Activated CD8-positive, alpha-beta T cell treated with anti-CD3 and anti-CD28 coated beads, Interleukin-2, amount 10 ng/mL, durations not matched to agents 7 days and 5 days (primary cell): ENCODE data around the gene PTPN14. TPM values are rescaled to one million over a fixed set of nuclear protein-coding genes. Genes with fewer than 3 reads are reported as not detected.

Experiments
- ATAC-seq: fragments of 150-1000 bp; cut with Tn5 transposase; one replicate; pipeline ENCODE4 v1.10.0; 2021; ENCODE audit warnings: moderate library complexity
- CTCF ChIA-PET: fragments of 350-600 bp; sonication (Branson Sonifier 250); formaldehyde crosslinking; loops from one replicate; lab custom pipeline; 2021; ENCODE audit warnings: antibody characterized with exemption; lab: Charles Lee
- POLR2A ChIA-PET: fragments of 350-600 bp; sonication (Branson Sonifier 250); formaldehyde crosslinking; loops from one replicate; lab custom pipeline; 2021; ENCODE audit warnings: antibody characterized with exemption; lab: Charles Lee
- DNase-seq: peaks from one replicate; pipeline ENCODE4 v3.0.0-alpha.2; 2020
- H3K27ac Mint-ChIP-seq: one replicate; pipeline ENCODE4 v1.8.0; 2021; ENCODE audit warnings: mild to moderate bottlenecking, mixed read lengths
- H3K27me3 Mint-ChIP-seq: one replicate; pipeline ENCODE4 v1.8.0; 2021; ENCODE audit warnings: low read depth, mixed read lengths
- H3K36me3 Mint-ChIP-seq: one replicate; pipeline ENCODE4 v1.8.0; 2021; ENCODE audit warnings: low read depth, mixed read lengths
- H3K4me1 Mint-ChIP-seq: one replicate; pipeline ENCODE4 v1.8.0; 2021; ENCODE audit warnings: low read depth, mixed read lengths
- H3K4me3 Mint-ChIP-seq: one replicate; pipeline ENCODE4 v1.8.0; 2021; ENCODE audit warnings: mild to moderate bottlenecking, mixed read lengths
- H3K9me3 Mint-ChIP-seq: one replicate; pipeline ENCODE4 v1.8.0; 2022; ENCODE audit warnings: mixed read lengths; ENCODE audit not compliant: insufficient read depth
- total RNA-seq, 2 experiments: library from RNA; stranded (reverse); gene quantifications; one replicate each; pipeline ENCODE4 v1.2.3, GENCODE V29; 2021

The PTPN14 gene
- total RNA-seq, 2 experiments from 2014 or later = 0.13 to 0.21 TPM

GRCh38 chr1:214566158-214567104 lies 15.0 kb upstream of the PTPN14 start:
- Mint-ChIP-seq H3K27ac (no peak overlapping the region), H3K36me3 (no peaks in the 10 kb centered on the region), H3K4me1 (no peaks in the 10 kb centered on the region), H3K9me3 (no peaks in the 10 kb centered on the region), H3K4me3 (no peak overlapping the region), H3K27me3 (peaks cover 26% of the 10 kb centered on the region)
- ChIA-PET CTCF (interaction anchor here (1.3 kb wide), 1 partner anchor 178 kb away, joined by 3 read pairs; no protein-coding TSS in a partner anchor), POLR2A (no interaction called here)
- DNase-seq (no peak), ATAC-seq (no peak)

- Mint-ChIP-seq H3K4me3 (no peak overlapping the region), H3K27ac (no peak overlapping the region), H3K27me3 (peaks cover 31% of the 10 kb centered on the region), H3K9me3 (no peaks in the 10 kb centered on the region), H3K36me3 (no peaks in the 10 kb centered on the region), H3K4me1 (no peaks in the 10 kb centered on the region)
- POLR2A ChIA-PET = no interaction called here
- ATAC-seq (no peak), DNase-seq (no peak)
- CTCF ChIA-PET = interaction anchor here (0.7 to 1.3 kb wide), 3 partner anchors 19 to 304 kb away, joined by 3 to 4 read pairs (median 3); no protein-coding TSS in a partner anchor
Observed at GRCh38 chr1:214565310-214565709, 13.9 kb upstream of the PTPN14 start.

GRCh38 chr1:214563881-214564280 lies 12.5 kb upstream of the PTPN14 start:
- no peak for ATAC-seq
- Mint-ChIP-seq H3K36me3 (no peaks in the 10 kb centered on the region), H3K27ac (no peak overlapping the region), H3K4me3 (no peak overlapping the region), H3K27me3 (peaks cover 32% of the 10 kb centered on the region), H3K9me3 (no peaks in the 10 kb centered on the region), H3K4me1 (no peaks in the 10 kb centered on the region)
- POLR2A ChIA-PET = no interaction called here
- no peak for DNase-seq
- CTCF ChIA-PET = no interaction called here

GRCh38 chr1:214557952-214558735 lies 6.7 kb upstream of the PTPN14 start:
- POLR2A ChIA-PET = no interaction called here
- DNase-seq (no peak), ATAC-seq (no peak)
- Mint-ChIP-seq H3K27ac (no peak overlapping the region), H3K9me3 (no peaks in the 10 kb centered on the region), H3K4me3 (no peak overlapping the region), H3K4me1 (no peaks in the 10 kb centered on the region), H3K27me3 (peaks cover 52% of the 10 kb centered on the region), H3K36me3 (no peaks in the 10 kb centered on the region)
- CTCF ChIA-PET = no interaction called here

GRCh38 chr1:214553142-214553710 lies 1.8 kb upstream of the PTPN14 start:
- POLR2A ChIA-PET = no interaction called here
- CTCF ChIA-PET = no interaction called here
- H3K9me3 Mint-ChIP-seq = no peaks in the 10 kb centered on the region
- peaks cover 15% of the 10 kb centered on the region for H3K4me1 Mint-ChIP-seq
- no peak overlapping the region for H3K4me3 Mint-ChIP-seq
- H3K27ac Mint-ChIP-seq = no peak overlapping the region
- H3K36me3 Mint-ChIP-seq = no peaks in the 10 kb centered on the region
- peaks cover 67% of the 10 kb centered on the region for H3K27me3 Mint-ChIP-seq
- no peak for ATAC-seq
- no peak for DNase-seq

GRCh38 chr1:214552174-214552608 lies 789 bp upstream of the PTPN14 start:
- Mint-ChIP-seq H3K27me3 (peaks cover 71% of the 10 kb centered on the region), H3K4me3 (peak overlapping the region; percentile 57), H3K36me3 (no peaks in the 10 kb centered on the region), H3K27ac (no peak overlapping the region), H3K9me3 (no peaks in the 10 kb centered on the region), H3K4me1 (peaks cover 15% of the 10 kb centered on the region)
- ATAC-seq = peak; percentile 35
- CTCF ChIA-PET = no interaction called here
- no peak for DNase-seq
- POLR2A ChIA-PET = no interaction called here

- Mint-ChIP-seq H3K27me3 (peaks cover 69% of the 10 kb centered on the region), H3K9me3 (no peaks in the 10 kb centered on the region), H3K36me3 (no peaks in the 10 kb centered on the region), H3K27ac (no peak overlapping the region), H3K4me1 (peaks cover 15% of the 10 kb centered on the region), H3K4me3 (peak overlapping the region; percentile 68)
- CTCF ChIA-PET = interaction anchor here (2.0 kb wide), 1 partner anchor 30 kb away, joined by 5 read pairs; no protein-coding TSS in a partner anchor
- POLR2A ChIA-PET = no interaction called here
- no peak for DNase-seq
- ATAC-seq = peak; percentile 52
Observed at GRCh38 chr1:214550857-214551435, 456 bp downstream of the PTPN14 start.

GRCh38 chr1:214550013-214550856 lies 1.2 kb downstream of the PTPN14 start:
- ChIA-PET POLR2A (no interaction called here), CTCF (interaction anchor here (2.0 kb wide), 1 partner anchor 30 kb away, joined by 5 read pairs; no protein-coding TSS in a partner anchor)
- H3K27me3 Mint-ChIP-seq = peaks cover 70% of the 10 kb centered on the region
- peaks cover 16% of the 10 kb centered on the region for H3K4me1 Mint-ChIP-seq
- H3K36me3 Mint-ChIP-seq = no peaks in the 10 kb centered on the region
- ATAC-seq (no peak), DNase-seq (no peak)
- H3K9me3 Mint-ChIP-seq = no peaks in the 10 kb centered on the region
- H3K4me3 Mint-ChIP-seq = peak overlapping the region; percentile 0
- no peak overlapping the region for H3K27ac Mint-ChIP-seq

GRCh38 chr1:214549604-214550003 lies 1.8 kb downstream of the PTPN14 start:
- ChIA-PET CTCF (interaction anchor here (2.0 kb wide), 1 partner anchor 31 kb away, joined by 5 read pairs; no protein-coding TSS in a partner anchor), POLR2A (no interaction called here)
- H3K36me3 Mint-ChIP-seq = no peaks in the 10 kb centered on the region
- no peak overlapping the region for H3K4me3 Mint-ChIP-seq
- H3K9me3 Mint-ChIP-seq = no peaks in the 10 kb centered on the region
- ATAC-seq = no peak
- peaks cover 23% of the 10 kb centered on the region for H3K4me1 Mint-ChIP-seq
- H3K27me3 Mint-ChIP-seq = peaks cover 73% of the 10 kb centered on the region
- DNase-seq = no peak
- no peak overlapping the region for H3K27ac Mint-ChIP-seq

GRCh38 chr1:214548988-214549387 lies 2.4 kb downstream of the PTPN14 start:
- H3K4me1 Mint-ChIP-seq = peaks cover 24% of the 10 kb centered on the region
- H3K9me3 Mint-ChIP-seq = no peaks in the 10 kb centered on the region
- DNase-seq (no peak), ATAC-seq (no peak)
- H3K27ac Mint-ChIP-seq = no peak overlapping the region
- peaks cover 73% of the 10 kb centered on the region for H3K27me3 Mint-ChIP-seq
- no peak overlapping the region for H3K4me3 Mint-ChIP-seq
- H3K36me3 Mint-ChIP-seq = no peaks in the 10 kb centered on the region
- ChIA-PET CTCF (interaction anchor here (0.7 to 2.0 kb wide), 2 partner anchors 32 to 37 kb away, joined by 4 to 5 read pairs; no protein-coding TSS in a partner anchor), POLR2A (no interaction called here)
